Astrocyte of the hippocampus (primary cell): ENCODE measurements around the gene HOXC13.

Source experiments
- DNase-seq: peaks from one replicate; pipeline ENCODE4 v3.0.0; 2011; ENCODE audit warnings: low read depth, low spot score

HOXC13 gene

GRCh38 chr12:53982648-53983567 is 44.3 kb downstream of the HOXC13 start:
- no peak for DNase-seq

GRCh38 chr12:53983568-53983949 is 44.9 kb downstream of the HOXC13 start:
- DNase-seq = no peak

- no peak for DNase-seq
Measured at GRCh38 chr12:53983950-53984572, 45.4 kb downstream of the HOXC13 start.

- peak; percentile 47 for DNase-seq
Measured at GRCh38 chr12:53984901-53985691, 46.5 kb downstream of the HOXC13 start, which contains the start of gene HOXC10. TSS of gene HOXC10 (plus strand) at chr12:53985146. CDS start at chr12:53985260, 114 bp downstream.

GRCh38 chr12:53985692-53985993 is 47.0 kb downstream of the HOXC13 start:
- no peak for DNase-seq

- no peak for DNase-seq
Measured at GRCh38 chr12:53985994-53986685, 47.5 kb downstream of the HOXC13 start.

- no peak for DNase-seq
Measured at GRCh38 chr12:53986686-53987483, 48.3 kb downstream of the HOXC13 start.

- no peak for DNase-seq
Measured at GRCh38 chr12:53987787-53988230, 49.2 kb downstream of the HOXC13 start.

- DNase-seq = no peak
Measured at GRCh38 chr12:53988541-53989226, 50.1 kb downstream of the HOXC13 start.

GRCh38 chr12:53989227-53990113 is 50.8 kb downstream of the HOXC13 start:
- no peak for DNase-seq

GRCh38 chr12:53990311-53991076 is 51.9 kb downstream of the HOXC13 start:
- no peak for DNase-seq

GRCh38 chr12:53991077-53991460 is 52.4 kb downstream of the HOXC13 start:
- DNase-seq = no peak

GRCh38 chr12:53992377-53992889 is 53.8 kb downstream of the HOXC13 start:
- no peak for DNase-seq

- no peak for DNase-seq
Measured at GRCh38 chr12:53993162-53994008, 54.8 kb downstream of the HOXC13 start.

- no peak for DNase-seq
Measured at GRCh38 chr12:53994009-53994263, 55.3 kb downstream of the HOXC13 start.

GRCh38 chr12:53994264-53995001 is 55.8 kb downstream of the HOXC13 start:
- no peak for DNase-seq

GRCh38 chr12:53995002-53995377 is 56.4 kb downstream of the HOXC13 start:
- DNase-seq = no peak
